Mesenteric fat pad (tissue), 1 donor: ENCODE data around the gene DNAL1. TPM values are rescaled to one million over a fixed set of nuclear protein-coding genes. Genes with fewer than 3 reads are reported as not detected.

Experiments
- DNase-seq: peaks from one replicate; pipeline ENCODE4 v3.0.0-alpha.2; 2020; ENCODE audit warnings: low spot score
- total RNA-seq: library from RNA; stranded (reverse); fragmentation: NEBNext Ultra II Directional; extraction: Animal tissue kit (Norgen Biotek cat#: 25700); gene quantifications from one replicate; pipeline ENCODE4 v1.2.1, GENCODE V29; 2021
- donor health status: DM: yes; HTN: yes; CAD: no.

The DNAL1 gene
- total RNA-seq, 1 donor from 2014 or later: 19.5 TPM

DNA sequence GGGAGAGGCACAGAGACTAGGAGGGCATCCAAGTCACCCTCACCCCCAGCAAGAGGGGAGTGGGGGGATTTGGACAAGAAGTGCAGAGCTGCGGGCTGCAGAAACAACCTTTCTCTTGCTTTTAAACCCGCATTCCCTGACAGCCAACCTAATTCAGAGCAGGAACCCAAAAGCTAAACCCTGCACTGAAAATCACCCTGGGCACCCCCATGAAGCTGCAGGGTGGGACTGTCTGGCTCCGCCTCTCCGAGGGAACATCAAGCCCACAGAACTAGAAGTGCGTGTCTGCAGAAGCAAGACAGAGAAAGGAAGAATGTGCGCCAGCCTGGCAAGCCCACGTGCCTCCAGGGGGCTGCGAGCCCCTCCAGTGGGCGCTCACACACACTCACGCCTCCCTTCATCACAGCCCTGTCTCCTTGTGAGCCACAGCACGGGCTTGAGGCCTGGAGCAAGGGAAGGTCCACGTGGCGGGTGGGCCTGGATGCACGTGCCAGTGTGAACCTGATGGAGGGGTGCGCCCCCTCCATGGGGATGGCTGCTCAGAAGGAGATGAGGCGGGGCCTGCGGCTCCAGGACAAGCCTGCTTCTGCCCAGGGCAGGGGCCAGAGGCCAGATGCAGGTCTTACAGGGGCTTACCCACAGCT, 97.2 kb downstream of the DNAL1 start:
- DNase-seq: no peak

DNA sequence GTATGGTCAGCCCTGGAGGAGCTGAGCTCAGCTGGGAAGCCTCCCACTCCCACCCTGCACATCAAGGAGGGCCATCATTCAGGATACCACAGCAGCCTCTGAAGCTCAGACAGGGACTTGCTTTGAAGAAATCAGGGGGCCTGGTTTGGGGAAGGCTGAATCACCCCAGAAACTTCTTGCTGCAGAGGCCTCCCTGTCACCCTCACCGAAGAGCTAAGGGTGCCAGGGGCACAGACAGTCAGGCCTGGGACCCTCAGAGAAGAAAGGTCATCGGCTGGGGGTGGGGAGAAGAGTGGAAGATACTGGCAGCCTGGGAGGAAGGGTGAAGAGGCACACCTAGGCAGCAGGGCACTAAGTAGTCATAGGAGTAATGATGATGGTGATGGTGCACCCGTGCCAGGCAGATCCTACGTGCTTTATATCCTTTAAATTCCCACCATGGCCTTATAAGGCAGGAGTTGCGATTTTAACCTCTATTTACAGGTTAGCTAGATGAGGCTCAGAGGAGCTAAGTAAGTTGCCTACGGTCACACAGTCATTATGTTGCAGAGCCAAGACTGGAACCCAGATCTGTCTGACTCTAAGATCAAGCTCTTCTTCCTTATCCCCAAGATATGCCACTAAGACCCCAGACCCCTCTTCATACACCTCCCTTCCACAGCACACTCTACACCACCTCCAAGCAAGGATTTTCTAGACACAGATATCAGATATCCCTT, 97.9 kb downstream of the DNAL1 start:
- DNase-seq: no peak

DNA sequence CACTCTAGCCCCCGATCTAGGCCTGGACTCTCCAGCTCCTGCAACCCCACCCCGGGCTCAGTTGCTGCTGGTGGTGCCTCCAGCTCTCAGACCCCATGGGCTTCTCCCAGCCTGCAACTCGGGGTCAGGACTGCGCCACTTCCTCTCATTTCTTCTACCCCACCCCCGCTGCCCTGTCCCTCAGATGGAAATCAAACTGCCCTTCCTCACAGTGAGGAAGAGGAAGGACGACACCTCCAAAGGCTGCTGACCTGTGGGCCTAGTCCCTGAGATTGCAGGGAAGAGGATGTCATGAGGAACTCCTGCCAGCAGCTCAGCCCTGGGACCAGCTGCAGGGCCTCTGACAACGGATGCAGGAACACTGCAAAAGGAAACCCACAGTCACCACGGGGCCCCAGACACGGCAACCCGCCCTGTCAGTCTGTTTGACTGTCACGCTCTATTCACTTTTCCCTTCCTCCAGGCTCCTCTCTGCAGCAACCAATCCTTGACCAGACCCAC, 98.7 kb downstream of the DNAL1 start:
- no peak for DNase-seq

DNA sequence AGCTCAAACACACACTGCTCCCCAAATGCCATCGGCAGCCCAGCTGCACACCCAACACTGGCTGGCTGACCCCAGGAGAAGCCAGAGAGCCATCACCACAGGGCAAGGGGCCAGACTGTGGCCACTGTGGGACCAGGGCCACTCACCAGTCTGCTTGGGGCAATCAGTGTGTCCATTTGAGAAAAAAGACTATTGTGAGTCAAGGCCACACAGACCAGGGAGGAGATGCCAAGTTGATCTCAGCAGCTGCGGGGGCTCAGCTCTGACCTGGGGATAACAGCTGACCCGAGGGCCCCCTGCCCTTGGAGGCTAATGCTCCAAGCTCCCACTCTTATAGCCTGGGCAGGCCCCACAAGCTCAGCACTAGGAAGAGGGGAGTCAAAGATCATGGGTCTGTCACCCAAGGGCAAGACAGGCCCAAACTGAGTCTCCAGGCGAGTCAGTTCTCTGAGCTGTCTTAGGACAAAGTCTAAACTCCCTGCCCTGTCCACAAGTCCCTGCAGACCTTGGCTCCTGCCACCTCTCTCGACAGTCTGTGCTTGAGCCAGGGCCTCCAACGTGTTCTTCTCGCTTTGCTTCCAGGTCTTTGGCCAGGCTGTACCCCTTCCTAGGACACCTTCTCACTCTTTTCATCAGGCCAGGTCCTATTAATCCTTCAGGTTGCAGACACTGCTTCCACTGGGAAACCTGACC, 99.5 kb downstream of the DNAL1 start:
- no peak for DNase-seq

GRCh38 chr14:73744874-73745529, 100.2 kb downstream of the DNAL1 start:
- DNase-seq: no peak

DNA sequence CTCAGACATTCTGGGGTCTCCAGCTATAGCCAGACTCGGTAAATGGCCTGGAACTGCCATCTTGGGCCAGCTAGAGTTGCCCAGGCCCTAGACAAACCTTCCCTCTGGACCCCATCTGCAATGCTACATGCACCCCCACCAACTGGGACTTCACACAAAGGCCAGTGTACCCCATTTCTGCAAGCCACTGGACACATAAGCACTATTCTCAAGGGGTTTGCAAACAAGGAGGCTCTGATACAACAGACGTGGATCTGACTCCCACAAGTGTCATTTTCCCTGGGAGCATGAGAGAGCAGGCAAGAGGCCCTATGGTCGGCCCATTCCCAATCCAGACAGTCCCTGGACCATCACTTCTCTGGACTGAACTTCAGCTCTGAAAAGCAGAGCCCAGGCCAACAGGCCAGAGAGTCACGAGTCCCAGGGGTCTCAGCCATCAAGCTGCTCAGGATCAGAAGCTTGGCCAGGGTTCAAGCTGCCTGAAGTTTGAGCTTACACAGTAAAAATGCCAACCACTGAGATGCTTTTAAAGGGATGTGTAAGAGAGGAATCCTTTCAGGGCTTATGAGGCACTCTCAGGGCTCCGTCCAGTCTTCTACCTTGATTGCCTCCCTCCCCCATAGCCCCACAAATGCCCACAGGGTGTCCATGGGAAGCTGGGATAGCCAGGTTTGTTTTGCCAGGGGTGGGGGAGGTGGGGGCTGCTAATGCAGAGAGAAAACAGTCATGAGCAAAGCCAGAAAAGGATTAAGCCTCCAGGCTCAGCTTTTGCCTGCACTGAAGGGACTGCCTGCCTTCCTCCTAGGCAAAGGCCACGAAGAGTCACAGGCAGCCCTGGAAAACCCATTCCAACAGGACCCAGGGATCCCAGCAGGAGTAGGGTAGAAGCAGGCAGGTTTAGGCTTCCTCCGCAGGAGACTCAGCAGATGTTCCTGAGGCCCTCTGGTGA, 101.1 kb downstream of the DNAL1 start:
- DNase-seq: no peak

- no peak for DNase-seq
Measured at GRCh38 chr14:73746520-73747378, 102.0 kb downstream of the DNAL1 start.

- no peak for DNase-seq
Measured at GRCh38 chr14:73747379-73748211, 102.8 kb downstream of the DNAL1 start.

GRCh38 chr14:73748858-73749357, 104.1 kb downstream of the DNAL1 start:
- DNase-seq: no peak

DNA sequence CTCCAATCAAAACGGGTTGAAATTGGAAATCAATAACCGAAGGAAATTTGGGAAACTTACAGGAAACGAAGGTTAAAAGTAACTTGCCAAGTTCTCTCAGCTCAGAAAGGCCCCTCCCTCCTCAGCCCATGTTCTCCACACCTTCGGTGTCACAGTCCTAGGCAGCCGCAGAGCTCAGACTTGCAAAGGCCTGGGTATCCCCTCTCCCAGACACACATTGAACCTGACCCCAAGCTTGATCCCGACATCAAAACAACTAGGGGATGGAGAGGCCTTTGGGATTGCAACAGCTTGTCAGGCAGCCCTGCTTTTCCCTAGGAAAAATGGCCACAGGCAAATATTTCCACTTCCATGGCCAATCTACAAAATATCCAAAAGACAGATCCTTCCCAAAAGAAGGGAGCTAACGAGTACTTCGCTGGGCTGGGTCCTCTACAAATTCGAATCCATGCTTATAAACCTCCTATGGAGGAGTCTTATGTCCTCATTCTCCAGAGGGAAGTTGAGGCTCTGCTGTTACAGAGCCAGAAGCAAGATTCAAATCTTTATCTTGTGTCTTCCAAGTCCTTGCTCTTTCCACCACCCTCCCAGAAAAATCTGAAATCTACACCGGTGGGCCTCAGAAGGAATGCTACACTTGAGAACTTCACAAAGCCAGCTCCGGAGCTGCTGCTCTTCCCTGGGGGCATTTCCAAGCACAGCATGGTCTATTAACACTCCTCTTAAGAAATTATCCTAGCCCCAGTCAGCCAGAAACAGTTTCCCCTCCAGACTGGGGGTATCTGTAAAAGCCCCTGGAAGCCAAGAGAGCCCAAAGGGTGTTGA, 105.1 kb downstream of the DNAL1 start:
- no peak for DNase-seq

GRCh38 chr14:73750531-73750901, 105.7 kb downstream of the DNAL1 start:
- DNase-seq: no peak

GRCh38 chr14:73751157-73751691, 106.4 kb downstream of the DNAL1 start:
- no peak for DNase-seq

DNA sequence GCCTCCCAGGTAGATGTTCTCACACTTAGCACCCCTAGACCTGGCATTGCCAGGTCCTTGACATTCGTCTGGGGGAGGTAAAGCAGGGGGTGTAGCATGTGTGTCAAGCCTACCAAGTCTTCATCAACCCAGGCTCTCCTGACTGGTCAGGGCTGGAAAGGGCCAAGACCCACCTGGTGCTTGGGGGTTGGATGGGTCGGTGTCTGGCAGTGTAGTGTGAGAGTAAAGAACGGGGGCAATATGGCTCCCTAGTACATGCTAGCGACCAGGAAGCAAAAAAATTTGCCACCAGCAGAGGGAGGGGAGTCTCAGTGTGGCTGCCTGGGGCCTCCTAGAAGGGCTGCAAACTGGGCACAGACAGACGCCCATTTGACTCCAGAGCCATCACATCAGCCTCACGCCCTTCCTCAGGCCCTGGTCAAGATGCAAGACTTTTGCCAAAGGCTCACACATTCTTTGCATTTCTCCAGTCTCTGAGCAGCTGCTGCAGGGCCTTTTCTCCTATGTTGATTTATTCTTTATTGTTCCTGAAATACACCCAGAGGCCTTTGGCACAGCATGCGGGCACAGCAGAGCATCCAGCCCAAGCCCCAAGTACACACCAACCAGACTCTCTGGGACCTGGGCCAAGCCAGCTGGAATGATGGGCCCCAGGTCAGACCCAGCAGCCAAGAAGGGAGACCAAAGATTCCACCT, 107.7 kb downstream of the DNAL1 start:
- DNase-seq: no peak
